GM18526 (cell line): Measurements from ENCODE around the gene OLFM2.

Source experiments
- POLR2A ChIP-seq: IDR thresholded peaks from 3 replicates; pipeline ENCODE4 v1.6.1; 2011; ENCODE audit not compliant: insufficient read length; ENCODE audit errors: extremely low read depth

OLFM2 gene

GRCh38 chr19:9834726-9835506 lies 101.4 kb downstream of the OLFM2 start, which contains the start of gene PIN1:
PIN1 (plus strand) TSS chr19:9835318; CDS start chr19:9835345, 27 bp downstream.
- TF ChIP-seq POLR2A: peak; percentile 74

DNA sequence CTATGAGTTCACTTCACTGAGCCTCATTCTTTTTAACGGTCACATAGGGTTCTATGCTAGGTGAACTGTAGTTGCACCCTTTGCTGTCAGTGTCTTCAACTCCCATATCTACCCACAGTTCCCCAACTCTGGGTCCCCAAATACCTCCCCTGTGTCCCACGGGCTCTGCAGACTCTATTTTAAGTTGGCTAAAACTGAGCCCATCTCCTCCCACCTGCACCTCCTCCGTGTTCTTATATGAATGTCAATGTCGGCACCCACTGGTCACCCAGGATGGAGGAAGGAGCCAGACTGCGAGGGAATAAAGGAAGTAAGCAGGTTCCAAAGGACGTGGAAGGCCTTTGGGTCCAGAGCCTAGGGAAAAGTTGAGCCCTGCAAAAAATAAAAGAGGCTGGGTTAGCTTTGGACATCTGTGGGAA lies 102.0 kb downstream of the OLFM2 start:
- TF ChIP-seq POLR2A: no peak

GRCh38 chr19:9828551-9829063 lies 107.7 kb downstream of the OLFM2 start:
- TF ChIP-seq POLR2A: no peak

- TF ChIP-seq POLR2A: peak; percentile 95
These were observed 108.8 kb downstream of the OLFM2 start, which contains the start of gene UBL5 for GRCh38 chr19:9827289-9828238. UBL5 (plus strand) TSS chr19:9827918; CDS start chr19:9828338, 420 bp downstream.

GRCh38 chr19:9823816-9824215 lies 112.5 kb downstream of the OLFM2 start:
- TF ChIP-seq POLR2A: no peak

DNA sequence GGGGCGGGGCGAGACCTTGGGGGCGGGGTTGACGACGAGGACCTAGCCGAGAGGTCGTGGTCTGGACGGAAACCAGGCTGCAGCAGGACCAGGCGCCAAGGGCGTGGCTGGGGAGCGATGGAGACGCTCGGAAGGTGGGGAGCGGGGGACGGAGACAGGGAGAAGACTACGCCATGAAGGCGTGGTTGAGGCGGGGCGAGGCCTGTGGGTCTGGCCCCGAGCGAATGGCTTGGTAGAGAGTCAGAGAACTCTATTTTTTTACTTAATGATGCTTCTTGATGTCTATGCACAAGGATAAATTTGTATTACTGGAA lies 116.8 kb downstream of the OLFM2 start:
- TF ChIP-seq POLR2A: peak; percentile 37

DNA sequence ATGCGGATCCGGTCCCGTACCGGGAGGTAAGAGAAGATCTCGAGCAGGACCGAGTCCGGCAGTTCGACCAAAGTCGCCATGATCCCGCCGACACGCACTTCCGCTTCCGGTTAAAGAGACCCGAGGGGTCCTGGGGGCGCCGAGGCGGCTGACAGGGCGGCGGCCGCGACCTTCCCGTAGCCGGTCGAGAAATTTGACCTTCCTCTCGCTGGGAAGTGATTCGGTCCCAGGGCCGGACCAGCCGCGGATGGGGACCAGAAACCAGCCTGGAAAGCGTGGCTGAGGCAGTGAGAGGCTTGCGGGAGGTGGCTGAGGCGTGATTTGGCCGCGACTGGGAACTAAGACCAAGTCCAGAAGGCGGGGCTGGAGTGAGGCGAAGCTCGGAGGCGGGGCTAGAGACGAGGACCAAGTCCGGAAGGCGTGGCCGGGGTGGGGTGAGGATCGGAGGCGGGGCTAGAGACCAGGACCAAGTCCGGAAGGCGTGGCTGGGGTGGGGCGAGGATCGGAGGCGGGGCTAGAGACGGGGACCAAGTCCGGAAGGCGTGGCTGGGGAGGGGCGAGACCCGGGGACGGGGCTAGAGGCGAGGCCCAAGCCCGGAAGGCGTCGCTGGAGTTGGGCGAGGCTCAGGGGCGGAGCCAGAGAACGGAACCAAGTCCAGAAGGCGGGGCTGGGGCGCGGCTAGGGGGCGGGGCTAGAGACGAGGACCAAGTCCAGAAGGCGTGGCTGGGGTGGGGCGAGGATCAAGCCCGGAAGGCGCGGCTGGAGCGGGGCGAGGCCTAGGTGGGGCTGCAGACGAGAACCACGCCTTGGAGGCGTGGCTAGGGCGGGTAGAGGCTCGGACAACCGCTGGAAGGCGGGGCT lies 117.3 kb downstream of the OLFM2 start, which contains the start of gene FBXL12:
Gene FBXL12 (minus strand): TSS at position 346 of the 862 bp plus-strand sequence. CDS start 266 bp downstream, at position 80.
- peak; percentile 92 for TF ChIP-seq POLR2A

DNA sequence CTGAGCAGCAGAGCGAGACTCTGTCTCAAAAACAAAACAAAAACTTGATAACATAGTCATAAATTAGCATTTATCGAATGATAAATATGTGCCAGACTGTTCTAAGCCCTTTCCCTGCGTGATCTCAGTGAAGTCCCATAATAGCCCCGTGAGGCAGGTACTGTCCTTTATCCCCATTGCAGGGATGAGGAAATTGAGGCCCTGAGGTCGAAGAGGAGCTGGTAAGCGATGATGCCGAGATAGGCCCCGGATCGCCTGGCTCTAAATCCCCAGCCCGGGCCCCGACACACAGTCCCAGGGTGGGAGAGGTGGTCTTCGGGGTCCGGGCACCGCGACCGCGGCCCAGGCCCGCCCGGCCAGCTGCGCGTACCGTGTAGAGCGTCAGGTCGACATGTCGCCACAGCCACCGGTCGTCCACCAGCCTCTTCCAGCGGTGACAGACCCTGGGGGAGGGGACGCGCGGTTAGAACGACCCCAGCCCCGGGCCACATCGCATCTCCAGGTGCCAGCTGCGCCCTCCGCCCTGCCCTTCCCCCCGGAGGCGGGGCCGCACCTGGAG lies 118.1 kb downstream of the OLFM2 start:
- no peak for TF ChIP-seq POLR2A

DNA sequence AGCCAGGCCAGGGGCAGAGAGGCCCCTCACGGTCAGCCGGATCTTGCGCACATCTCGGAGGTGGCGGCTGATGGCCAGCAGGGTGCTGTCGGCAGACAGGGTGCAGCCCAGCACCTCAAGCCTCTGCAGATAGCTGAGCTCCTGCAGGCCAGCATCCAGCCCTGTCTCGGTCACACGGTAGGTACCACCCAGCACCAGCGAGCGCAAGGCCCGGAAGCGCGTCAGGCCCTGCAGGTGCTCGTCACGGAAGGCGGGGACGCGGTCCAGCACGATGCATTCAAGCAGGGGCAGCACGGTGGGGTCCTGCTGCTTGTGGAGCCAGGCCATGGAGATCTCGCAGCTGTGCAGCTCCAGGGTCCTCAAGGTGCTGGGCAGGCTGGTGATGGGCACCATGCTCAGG lies 125.2 kb downstream of the OLFM2 start:
- TF ChIP-seq POLR2A: no peak

DNA sequence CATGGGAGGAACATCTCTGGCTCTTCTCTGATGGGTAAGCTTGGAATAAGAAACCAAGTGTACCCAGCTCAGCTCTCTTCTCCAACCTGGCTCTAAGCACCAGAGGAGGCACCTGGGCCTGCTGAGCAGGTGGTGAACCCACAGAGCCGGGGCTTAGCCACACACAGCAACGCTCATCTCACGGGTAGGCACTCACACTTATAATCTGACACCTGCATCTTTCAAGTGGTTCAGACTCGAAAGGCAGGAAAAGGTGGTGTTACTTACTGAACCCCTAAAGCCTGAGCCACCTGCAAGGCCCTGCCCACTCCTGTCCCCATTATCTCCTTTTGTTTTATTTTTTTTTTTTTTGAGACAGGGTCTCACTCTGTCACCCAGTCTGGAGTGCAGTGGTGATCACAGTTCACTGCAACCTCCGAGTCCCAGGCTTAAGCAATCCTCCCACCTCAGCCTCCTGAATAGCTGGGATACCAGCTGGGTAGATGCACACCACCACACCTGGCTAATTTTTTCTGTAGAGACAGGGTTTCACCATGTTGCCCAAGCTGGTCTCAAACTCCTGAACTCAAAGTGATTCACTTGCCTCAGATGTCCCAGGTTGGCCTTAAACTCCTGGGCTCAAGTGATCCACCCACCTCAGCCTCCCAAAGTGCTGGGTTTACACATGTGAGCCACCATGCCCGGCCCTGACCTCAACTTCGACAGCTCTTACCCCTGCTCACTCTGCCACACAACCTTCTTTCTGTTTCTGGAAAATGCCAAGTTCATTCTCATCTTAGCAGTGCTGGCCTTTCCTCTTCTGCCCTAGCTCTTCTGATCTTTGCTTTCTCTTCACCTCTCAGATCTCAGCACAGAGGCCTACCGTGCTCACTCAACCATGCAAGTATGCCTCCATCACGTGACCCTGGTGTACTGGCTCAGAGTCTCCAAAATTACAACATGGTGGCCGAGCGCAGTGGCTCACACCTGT lies 127.2 kb downstream of the OLFM2 start:
- TF ChIP-seq POLR2A: no peak

GRCh38 chr19:9806803-9807202 lies 129.5 kb downstream of the OLFM2 start:
- no peak for TF ChIP-seq POLR2A
